HG03565 (cell line): ENCODE data around the gene EFNB1.

ENCODE experiments used
- ATAC-seq: cut with Tn5 transposase; IDR thresholded peaks from one replicate; pipeline ENCODE4 v1.9.1; 2021; ENCODE audit warnings: mild to moderate bottlenecking, moderate library complexity; ENCODE audit not compliant: unreplicated experiment

The EFNB1 gene

DNA sequence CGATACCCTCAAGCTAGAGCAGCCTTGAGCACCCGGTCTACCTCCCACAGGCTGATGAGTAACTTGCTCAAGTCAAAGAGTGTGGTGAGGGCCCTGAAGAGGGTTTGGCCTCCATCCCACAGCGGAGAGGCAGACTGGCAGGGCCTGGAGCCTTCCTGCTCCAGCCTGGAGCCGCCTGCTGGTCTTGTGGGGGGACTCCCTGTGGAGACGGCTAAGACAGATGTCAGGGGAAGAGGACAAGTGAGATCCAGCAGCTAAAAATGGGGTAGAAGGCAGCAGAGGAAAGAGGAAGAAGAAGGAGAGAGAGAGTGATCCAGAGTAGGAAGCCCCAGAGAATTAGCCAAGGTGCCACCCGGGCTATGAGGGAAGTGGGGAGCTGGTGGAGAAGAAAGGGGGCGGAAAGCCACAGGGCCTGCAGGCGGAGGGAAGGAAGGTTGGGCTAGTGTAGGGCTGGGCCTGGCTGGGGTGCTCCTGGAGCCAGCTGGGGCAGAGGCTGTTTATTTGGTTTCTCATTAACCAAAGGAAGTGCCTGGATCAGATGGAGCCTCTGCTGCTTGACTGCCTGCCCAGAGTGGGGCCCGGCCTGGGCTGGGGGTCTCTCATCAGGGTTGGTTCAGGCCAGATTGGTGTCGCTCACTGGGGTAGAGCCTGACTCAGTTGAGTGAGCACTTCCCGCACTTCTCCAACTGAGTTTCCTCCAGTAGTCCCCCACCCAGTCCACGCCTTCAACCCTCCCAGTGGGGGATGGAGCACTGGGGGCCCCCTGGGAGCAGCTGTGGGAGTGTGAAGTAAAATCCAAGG is 14.2 kb downstream of the EFNB1 start:
- ATAC-seq, result no peak

DNA sequence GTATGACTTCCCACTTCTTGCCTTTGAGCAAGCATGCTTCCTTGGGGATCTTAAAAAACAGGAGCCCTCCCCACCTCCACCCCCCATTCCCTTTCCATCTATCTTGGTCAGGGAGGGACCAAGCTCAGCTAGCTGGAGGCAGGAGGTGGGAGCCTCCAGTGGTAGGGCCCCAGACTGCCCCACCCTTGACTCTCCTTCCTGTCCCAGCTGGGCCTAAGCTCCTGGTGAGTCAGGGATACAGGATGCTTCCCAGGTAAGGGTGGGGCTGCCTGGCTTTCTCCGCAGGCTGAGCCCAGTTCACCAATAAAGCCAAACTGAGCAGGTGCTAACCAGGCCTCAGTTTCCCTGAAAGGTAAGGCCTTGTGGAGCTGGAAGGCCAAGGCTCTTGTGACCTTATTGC is 15.2 kb downstream of the EFNB1 start:
- no peak for ATAC-seq

DNA sequence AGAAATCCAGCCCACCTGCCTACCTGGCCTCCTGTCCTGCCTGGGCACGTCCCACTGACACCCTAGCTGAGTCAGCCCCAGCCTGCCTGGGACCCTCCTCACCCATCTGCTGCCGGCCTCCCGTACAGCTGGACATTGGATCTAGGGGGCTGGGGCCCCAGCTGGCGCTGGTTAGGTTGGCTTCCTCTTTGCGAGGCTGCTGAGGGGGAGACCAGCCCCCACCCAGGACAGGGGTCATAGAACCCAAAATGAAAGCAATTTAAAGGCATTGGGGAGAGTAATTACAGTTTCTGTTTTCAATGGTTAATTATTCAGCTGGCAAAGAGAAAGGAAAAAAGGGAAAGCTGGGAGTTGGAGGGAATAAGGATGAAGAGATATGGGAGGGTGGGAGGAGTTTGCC is 15.8 kb downstream of the EFNB1 start:
- no peak for ATAC-seq

DNA sequence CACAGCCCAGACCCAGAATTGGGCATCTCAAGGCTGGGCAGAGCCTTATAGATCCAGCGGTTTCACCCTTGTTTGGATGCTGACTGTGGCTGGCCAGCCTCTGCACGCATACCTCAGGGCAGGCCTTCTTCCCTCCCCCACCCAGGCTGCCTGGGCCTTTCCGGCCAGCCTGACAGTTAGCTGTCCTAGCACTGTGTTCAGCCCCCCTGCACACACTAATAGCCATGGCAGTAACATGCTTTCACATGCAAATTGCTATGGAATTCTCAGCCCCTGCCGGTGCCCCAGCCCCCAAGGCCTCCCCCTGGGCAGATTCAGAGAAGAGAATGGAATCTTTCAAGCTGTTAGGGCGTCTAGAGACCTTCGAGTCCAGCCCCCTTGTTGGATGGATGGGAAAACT is 17.7 kb downstream of the EFNB1 start:
- ATAC-seq, result no peak

DNA sequence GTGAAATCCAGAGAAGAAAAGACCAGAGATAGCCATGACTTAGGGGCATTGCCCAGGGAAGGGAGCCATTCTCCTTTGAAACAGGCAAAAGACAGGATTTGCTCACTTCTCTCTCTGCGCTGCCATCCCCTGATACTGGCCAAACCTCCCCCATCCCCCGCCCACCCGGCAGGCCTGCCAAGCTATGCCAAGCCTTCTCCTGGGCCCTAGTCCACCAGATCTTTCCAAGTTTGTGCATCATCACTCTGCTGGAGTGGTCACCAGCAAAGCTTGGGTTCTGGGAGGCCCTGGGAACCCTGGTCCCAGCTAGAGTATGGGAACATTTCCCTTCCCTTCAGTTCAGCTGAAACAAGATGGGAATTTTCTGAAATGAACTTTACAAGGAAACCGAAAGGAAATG is 18.4 kb downstream of the EFNB1 start:
- no peak for ATAC-seq

DNA sequence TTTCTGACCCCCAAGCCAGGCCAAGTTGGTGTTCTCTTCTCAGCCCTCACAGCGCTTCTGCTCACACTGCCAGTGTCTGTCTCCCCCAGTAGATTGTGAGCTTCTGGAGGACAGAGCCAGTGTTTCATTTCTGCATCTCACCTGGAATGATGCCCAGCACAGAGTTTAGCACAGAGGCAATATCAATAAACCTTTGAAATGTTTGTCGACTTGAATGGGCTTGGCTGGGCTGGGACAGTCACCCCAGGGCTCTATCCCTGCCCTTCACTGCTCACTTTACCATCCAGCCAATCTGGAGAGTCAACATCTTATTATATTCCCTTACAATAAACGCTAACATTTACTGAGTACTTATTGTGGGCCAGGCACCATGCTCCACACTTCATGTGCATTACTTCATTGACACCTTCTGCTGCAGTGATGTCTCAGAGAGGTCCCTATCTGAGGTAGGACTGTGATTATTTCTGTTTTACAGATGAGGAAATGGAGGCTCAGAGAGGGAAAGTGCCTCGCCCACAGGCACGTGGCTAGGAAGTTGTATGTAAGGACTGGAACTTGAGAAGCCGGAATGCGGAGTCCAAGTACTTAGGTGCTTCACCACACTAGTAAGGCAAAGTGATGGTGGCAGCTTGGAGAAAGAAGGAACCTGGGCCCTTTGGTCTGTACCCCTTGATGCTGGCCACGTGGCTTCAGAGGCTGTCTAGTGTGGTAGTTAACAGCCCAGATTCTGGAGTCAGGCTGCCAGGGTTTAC is 19.5 kb downstream of the EFNB1 start:
- no peak for ATAC-seq

DNA sequence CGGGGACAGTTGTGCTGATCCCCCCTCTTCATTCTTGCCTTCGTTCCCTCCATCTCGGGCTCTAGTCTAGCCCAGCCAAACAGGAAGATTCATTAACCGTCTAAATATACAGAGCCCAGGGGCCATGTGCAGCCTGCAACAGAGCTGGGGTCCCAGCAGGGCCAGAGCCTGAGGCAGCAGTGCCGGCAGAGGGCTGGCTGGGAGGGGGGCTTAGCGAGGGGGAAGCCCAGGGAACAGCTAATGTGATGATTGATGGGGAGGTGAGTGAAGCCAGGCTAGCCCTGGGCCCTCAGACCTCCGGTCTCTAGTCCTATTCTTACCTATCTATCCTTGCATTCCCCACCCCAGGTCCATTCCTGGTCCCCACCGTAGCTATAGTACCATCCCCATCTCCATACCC is 22.3 kb downstream of the EFNB1 start:
- ATAC-seq, result no peak

DNA sequence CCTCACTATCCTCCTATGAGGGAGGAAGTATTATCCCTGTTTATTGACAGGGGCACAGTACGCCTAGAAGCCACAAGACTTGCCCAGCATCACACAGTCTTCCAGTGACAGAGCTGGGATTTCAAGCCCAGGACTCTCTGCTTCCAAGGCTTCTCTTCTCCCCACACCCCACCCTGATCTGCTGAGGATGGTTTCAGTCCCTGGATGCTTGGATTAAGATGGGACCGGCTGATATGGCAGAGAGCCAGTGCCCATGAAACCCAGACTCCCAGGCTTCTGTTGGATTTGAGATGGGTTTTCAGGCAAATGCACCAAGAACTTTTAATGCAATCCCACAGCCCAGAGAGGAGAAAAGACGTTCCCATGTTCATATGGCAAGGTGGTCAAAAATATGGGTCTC is 23.2 kb downstream of the EFNB1 start:
- ATAC-seq, result no peak

DNA sequence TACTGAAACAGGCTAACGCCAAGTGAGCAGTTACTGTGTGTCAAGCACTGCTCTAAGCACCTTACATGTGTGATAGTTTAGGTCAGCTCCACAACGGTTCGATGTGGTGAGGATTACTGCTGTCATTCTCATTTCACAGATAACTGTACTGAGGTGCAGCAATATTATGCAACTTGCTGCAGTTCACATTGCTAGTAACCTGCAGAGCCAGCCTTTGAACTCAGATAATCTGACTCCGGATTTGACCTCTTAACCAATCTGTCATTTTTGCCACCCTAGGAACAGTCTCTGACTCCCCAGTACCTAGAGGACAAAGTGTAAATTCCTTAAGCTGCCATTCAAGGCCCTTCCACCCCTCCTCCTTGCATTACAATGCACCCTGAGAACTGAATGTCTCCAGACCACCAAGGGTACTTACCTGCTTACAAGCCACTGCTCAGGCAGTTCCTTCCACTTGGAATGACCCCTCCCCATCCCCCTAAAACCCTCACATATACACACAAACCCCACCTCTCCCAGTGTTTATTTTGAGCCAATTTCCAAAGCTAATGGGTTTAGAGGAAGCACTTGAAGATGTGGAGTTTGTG is 24.9 kb downstream of the EFNB1 start:
- no peak for ATAC-seq

DNA sequence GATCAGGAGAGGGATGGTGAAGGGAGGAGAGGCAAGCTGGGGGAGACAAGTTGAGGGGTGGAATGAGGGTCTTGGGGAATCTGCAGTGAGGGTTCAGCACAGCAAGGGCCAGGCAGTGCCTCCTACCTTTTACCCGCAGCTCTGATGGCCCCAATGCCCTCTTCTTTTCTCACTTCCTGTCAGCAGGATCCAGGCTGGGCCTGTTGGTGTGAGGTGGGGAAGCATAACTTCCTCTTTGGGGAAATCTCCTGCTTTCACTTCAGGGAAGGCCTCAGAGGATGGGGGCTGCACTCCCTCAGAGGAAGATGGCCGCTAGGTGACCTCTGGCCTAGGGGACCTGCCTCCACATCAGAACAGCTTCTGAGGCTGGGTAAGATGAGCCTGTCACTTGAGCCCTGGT is 36.5 kb downstream of the EFNB1 start:
- ATAC-seq, result no peak

DNA sequence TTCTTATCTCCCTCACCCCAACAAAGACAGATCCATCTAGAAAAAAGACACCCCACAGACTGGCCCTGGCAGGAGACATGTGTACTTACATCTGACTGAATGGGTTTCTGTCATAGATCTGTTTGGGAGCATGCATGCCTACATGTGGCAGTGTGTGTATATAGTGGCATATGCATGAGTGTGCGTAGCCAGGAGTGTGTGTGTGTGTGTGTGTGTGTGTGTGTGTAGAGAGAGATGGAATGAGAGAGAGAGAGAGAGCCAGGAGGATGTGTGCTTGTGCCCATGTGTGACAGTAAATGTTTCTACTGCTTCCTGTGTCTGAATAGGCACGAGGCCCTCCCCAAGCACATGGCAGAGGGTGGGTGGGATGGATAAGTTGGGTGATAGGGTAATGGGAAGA is 37.1 kb downstream of the EFNB1 start:
- no peak for ATAC-seq

DNA sequence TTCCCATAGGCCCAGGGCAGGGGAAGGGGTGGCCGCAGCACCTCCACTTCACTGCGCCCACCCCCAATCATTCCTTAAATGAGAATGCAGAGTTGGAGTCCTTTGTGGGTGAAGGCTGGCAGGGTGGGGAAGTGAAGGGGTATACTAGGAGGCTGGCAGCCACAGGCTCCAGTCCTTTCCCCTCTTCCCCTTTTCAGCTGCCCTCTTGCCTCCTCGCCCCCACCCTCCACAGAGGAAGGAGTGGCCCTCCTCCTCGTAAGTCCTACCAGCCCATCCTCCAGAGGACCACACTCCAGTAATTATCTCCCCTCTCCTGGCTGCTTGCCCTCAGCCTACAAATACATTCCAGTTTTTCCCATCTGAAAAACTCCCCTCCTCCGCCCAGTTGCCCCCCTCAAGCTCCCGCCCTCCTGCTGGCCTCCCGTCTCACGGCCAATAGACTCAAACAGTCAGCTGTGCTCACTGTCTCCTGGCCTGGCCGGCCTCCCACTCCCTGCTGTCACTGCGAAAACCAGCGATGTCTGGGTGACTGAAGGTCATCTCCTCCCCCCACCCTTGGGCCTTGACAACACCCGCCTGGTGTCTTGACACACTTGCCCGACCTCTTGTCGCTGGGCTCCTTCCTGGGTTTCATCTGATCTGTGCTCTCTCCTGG is 38.8 kb downstream of the EFNB1 start:
- no peak for ATAC-seq

DNA sequence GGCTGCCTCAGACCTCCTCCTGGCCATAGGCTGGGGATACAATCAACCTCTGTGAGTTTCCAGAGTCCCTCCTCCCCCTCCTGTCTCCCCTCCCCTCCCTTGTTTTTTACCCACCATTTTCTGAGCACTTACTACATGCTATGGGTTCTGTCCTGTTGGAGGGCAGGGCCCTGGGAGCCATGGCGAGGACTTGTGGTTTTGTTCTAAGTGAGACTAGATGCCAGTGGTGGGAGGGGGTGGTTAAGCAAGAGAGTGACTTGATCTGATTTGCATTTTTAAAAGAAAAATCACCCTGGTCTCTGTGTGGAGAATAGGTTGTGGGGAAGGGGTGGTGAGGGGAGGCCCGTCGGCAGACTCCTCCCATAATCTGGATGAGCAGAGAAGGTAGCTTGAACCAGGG is 39.5 kb downstream of the EFNB1 start:
- no peak for ATAC-seq

DNA sequence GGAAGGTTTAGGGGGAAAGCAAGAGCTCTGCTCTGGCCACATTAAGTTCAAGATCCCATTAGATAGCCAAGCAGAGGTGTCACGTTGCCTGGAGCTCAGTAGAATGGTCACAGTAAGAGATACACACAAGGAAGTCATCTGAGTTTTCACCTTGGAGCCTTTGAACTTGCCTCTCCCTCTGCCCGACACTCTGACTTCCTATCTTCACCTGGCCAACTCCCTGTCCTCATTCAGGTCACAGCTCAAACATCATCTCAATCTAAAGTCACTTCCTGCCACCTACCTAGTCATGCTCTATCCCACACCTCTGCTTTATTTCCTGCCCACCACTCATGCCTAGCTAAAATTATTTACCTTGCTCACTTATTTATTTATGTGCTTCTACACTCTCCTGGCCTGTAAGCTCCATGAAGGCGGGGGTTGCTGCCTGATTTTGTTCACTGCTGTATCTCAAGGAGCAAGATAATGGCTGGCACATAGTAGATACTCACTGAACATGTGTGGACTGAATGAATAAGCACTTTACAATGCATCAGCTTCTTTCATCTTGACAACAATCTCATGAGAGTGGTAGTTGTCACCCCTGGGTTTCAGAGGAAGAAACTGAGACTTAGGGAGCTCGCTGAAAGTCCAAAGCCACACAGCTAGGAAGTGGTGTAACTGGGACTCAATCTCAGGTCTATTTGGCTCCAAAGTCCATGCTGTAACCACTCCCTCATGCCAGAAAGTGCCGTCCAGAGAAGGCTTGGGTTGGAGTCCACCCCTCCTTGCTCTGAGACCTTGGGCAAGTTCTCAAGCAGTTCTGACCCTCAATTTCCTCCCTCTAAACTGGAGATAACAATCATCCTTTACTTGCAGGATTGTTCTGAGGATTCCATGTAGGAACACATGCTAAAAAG is 40.3 kb downstream of the EFNB1 start:
- no peak for ATAC-seq

DNA sequence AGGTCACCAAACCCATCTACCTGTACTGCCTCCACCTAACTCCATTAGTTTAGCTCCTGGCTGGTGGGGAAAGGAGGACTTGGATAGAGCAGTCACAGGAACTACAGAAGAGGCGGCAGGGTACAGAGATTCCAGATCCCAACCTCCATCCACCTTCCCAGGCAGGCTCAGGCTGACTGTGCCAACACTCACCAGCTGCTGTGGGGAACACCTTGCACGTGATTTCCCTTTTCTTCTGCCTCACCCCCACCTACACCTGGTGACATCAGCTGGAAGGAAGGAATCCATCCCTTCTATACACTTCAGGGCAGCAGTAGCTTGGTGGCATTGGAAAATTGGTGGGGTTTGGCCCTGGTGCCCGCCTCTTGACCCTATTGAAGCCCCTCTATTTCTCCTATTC is 41.5 kb downstream of the EFNB1 start:
- no peak for ATAC-seq

DNA sequence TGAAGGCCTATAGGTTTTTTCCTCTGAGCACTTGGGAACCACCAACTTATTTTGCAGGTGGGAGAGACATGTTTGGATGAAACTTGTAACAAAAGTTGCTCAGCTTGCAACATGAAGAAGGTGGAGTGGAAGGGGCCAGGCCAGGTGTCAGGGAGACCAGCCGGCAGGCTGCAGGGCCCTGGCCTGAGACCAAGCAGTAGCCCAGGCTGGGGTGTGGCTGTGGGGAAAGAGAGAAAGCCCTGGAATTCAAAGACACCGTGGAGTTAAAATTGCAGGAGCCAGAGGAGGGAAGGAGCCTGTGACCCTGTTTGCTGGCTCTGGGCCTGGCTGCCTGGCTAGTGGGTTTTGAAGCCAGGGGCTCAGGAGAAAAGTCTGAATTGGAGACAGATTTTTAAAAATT is 43.4 kb downstream of the EFNB1 start:
- no peak for ATAC-seq

DNA sequence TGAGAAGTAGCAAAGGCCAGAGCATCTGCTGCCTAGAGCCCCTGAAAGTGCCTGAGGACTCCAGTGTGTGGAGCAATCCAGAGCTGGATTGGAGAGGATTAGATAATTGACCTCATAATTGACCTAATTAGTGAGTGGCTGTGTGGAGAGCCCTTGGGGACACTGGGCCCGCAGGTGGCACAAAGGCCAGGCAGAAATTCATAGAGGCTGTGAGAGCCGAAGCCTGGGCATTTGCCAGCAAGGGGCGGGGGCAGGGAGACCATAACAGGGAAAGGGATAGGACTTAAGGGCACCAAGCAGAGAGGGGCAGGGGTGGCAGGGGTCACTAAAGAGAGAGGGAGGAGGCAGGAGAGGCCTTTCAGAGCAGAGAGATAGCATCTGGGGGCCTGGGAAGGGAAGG is 45.3 kb downstream of the EFNB1 start:
- ATAC-seq, result no peak

DNA sequence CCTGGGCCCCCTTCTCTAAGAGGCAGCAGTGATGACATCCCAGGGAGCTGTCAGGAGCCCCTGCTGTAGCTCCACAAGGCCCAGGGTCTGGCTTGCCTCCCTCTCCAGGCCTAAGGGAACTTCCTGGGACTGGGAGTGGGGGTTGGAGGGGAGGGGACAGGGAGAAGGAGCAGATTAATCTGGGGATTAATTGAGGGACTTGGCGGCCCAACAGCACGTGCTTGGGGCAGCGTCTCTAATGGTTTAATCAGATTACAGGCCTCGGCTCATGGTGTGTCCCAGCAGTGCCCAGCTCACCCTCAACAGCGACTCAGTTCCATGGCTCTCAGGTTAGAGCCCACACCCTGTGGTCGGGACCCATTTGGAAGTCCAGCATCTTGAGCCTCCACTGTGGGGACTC is 47.9 kb downstream of the EFNB1 start:
- no peak for ATAC-seq

DNA sequence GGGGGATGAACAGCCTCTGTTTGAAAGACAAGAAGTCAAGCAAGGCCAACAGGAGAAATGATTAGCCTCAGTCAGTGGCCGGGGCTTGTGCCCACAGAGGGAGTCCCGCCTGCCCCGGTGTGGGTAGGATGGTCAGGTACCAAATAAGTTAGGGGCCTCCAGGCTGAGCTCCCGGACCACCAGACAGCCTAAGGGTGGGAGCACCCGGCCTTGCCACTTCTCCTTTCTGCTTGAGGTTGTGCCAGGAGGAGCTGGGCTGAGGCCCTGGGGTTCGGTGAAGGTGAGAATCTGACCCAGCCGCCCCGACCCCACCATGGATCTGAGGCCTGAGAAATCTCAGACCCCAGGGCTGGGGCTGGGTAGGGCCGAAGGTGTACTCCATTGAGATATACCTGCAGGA is 48.8 kb downstream of the EFNB1 start:
- no peak for ATAC-seq

DNA sequence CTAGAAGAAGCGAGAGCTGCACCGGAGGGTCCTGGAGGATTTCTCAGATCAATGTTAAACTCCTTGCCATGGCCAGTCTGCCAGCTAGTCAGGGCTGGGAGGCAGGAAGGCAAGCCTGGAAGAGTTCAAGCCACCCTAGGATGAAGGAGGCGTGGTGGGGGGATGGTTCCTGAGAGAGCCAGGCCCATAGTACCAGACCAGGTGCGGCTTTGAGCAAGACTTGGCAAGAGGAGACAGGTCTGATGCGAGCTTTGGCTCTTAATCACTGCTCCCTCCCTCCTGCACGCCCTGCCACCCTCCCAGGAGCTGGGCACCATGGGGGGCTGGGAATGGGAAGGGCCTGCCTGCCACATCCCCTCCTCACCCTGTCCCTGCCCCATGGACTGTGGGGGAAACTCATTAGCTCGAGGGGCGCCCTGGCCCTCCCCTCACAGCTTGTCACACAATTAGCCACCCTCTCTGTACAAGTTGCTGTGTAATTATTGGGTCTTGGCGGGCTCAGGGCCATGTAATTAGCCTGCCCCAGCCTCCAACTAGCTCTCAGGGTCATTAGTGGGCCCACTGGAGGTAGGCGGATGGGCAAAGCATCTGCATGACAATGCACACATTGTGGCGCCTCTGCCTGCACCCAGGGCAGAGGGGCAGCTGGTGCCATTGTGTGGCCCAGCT is 50.3 kb downstream of the EFNB1 start:
- no peak for ATAC-seq
